Keratinocyte (primary cell): ENCODE data around the gene CACFD1. TPM values are rescaled to one million over a fixed set of nuclear protein-coding genes. Genes with fewer than 3 reads are reported as not detected.
A peak's percentile ranks its signal among the peaks of the same experiment; 100 is the strongest.

Experiments used
- DNase-seq: peaks from one replicate; pipeline ENCODE4 v3.0.0-alpha.2; 2011; ENCODE audit warnings: low read depth, missing footprints, low spot score
- FAIRE-seq: peaks from 2 replicates; lab custom pipeline; 2011; peaks lifted over from hg19 to GRCh38; lab: Jason Lieb, UNC
- H2AFZ ChIP-seq: 2 replicates; pipeline ENCODE4 v1.6.0; 2012; ENCODE audit warnings: low read length, control low read depth, inconsistent platforms; ENCODE audit not compliant: control insufficient read depth
- H3K27ac ChIP-seq: 2 replicates; pipeline ENCODE4 v1.5.1; 2011; ENCODE audit warnings: low read length; ENCODE audit not compliant: control insufficient read depth, insufficient read depth
- H3K27me3 ChIP-seq: 3 replicates; pipeline ENCODE4 v1.6.0; 2011; ENCODE audit warnings: low read length; ENCODE audit not compliant: control insufficient read depth, insufficient read depth; ENCODE audit errors: extremely low read depth
- H3K36me3 ChIP-seq, 2 experiments: 2 replicates in 1 of 2; 3 replicates in 1 of 2; pipeline ENCODE4 v1.5.1; 2011; ENCODE audit warnings: low read length in 2 of 2, mild to moderate bottlenecking in 1 of 2; ENCODE audit not compliant: control insufficient read depth in 2 of 2, insufficient read depth in 2 of 2; ENCODE audit errors: extremely low read depth in 1 of 2
- H3K4me1 ChIP-seq: 3 replicates; pipeline ENCODE4 v1.5.1; 2011; ENCODE audit warnings: low read length; ENCODE audit not compliant: control insufficient read depth, insufficient read depth; ENCODE audit errors: extremely low read depth
- H3K4me2 ChIP-seq: 3 replicates; pipeline ENCODE4 v1.6.0; 2011; ENCODE audit warnings: low read depth, low read length; ENCODE audit not compliant: control insufficient read depth, insufficient read depth; ENCODE audit errors: extremely low read depth
- H3K4me3 ChIP-seq, 3 experiments: fragments of 200-600 bp in 1 of 3; sonication (generic) in 1 of 3; 2 replicates in 2 of 3; 3 replicates in 1 of 3; pipeline ENCODE4 v1.5.1; 2011 to 2016; ENCODE audit warnings: low read length in 3 of 3, mild to moderate bottlenecking in 3 of 3, control low read depth in 2 of 3, inconsistent platforms in 1 of 3, low read depth in 1 of 3, mixed read lengths in 1 of 3, mixed run types in 1 of 3, moderate library complexity in 1 of 3; ENCODE audit not compliant: control insufficient read depth in 2 of 3, insufficient read depth in 2 of 3; ENCODE audit errors: extremely low read depth in 1 of 3
- H3K79me2 ChIP-seq: 2 replicates; pipeline ENCODE4 v1.6.0; 2012; ENCODE audit warnings: low read length; ENCODE audit not compliant: control insufficient read depth, insufficient read depth
- H3K9ac ChIP-seq: 3 replicates; pipeline ENCODE4 v1.6.0; 2011; ENCODE audit warnings: low read length; ENCODE audit not compliant: control insufficient read depth, insufficient read depth; ENCODE audit errors: extremely low read depth
- H3K9me1 ChIP-seq: 3 replicates; pipeline ENCODE4 v1.6.0; 2011; ENCODE audit warnings: low read length; ENCODE audit not compliant: control insufficient read depth, insufficient read depth; ENCODE audit errors: extremely low read depth
- H3K9me3 ChIP-seq: 2 replicates; pipeline ENCODE4 v1.5.1; 2012; ENCODE audit warnings: low read depth, low read length; ENCODE audit not compliant: control insufficient read depth
- H4K20me1 ChIP-seq: 3 replicates; pipeline ENCODE4 v1.6.0; 2011; ENCODE audit warnings: low read length; ENCODE audit not compliant: control insufficient read depth, insufficient read depth; ENCODE audit errors: extremely low read depth
- CTCF ChIP-seq, 3 experiments: IDR thresholded peaks in 1 of 3; conservative IDR thresholded peaks in 1 of 3; optimal IDR thresholded peaks in 1 of 3; 2 replicates in 2 of 3; 3 replicates in 1 of 3; pipeline versions ENCODE3 to v1.5.1; 2011; ENCODE audit warnings: low read length in 3 of 3, mild to moderate bottlenecking in 3 of 3, moderate library complexity in 2 of 3, control low read depth in 1 of 3, inconsistent platforms in 1 of 3; ENCODE audit not compliant: insufficient read depth in 2 of 3; ENCODE audit errors: extremely low read depth in 1 of 3
- EZH2 ChIP-seq: IDR thresholded peaks from one replicate; pipeline ENCODE4 v1.6.1; 2012; ENCODE audit warnings: inconsistent platforms, mild to moderate bottlenecking, low read length, moderate library complexity
- dilution Hi-C: fragments of 300-500 bp; cut with MboI; formaldehyde crosslinking; loops from one replicate; pipeline ENCODE4 v1.7.0; 2020; ENCODE audit warnings: low sequenced_read_pairs; ENCODE audit not compliant: extremely low pct_ligation_motif_present
- polyA plus RNA-seq, 5 experiments: library from polyadenylated mRNA; depleted of rRNA in 3 of 5; stranded (reverse) in 3 of 5; stranded (forward) in 1 of 5; unstranded in 1 of 5; fragments of >200 nt; gene quantifications; 1 replicate in 1 of 5; 2 replicates in 3 of 5; 3 replicates in 1 of 5; pipeline versions ENCODE4 v1.2.1 to v1.2.3, GENCODE V29; 2011 to 2012; ENCODE audit warnings: missing spikeins in 2 of 5, low read depth in 1 of 5, low replicate concordance in 1 of 5

Gene CACFD1
- polyA plus RNA-seq, 1 donor (not counting 4 experiments of a cell fraction or from before 2014, with no cell fraction given) = 3.4 TPM

GRCh38 chr9:133491656-133491925 is 31.8 kb downstream of the CACFD1 start:
- Histone ChIP-seq H3K79me2 (no peaks in the 10 kb centered on the region), H3K36me3 (no peaks in the 10 kb centered on the region), H3K4me3 (no peak overlapping the region), H3K4me2 (no peak overlapping the region), H3K9me3 (no peaks in the 10 kb centered on the region), H3K27ac (no peak overlapping the region), H2AFZ (no peak overlapping the region), H3K4me1 (peaks cover 12% of the 10 kb centered on the region), H3K27me3 (peaks cover 18% of the 10 kb centered on the region), H4K20me1 (no peaks in the 10 kb centered on the region), H3K9me1 (no peaks in the 10 kb centered on the region), H3K9ac (no peak overlapping the region)
- FAIRE-seq (no peak), DNase-seq (no peak)
- TF ChIP-seq CTCF (optimal IDR thresholded peaks at IDR 0.05 in 1 of 3, IDR thresholded peaks at IDR 0.05 in 1 of 3, conservative IDR thresholded peaks at IDR 0.05 in 1 of 3; ENCODE audit: extremely low read depth in 1 of 3, insufficient read depth in 2 of 3, low read length in 3 of 3) (no peak), EZH2 (no peak)
- dilution Hi-C loops = no loop called here

DNA sequence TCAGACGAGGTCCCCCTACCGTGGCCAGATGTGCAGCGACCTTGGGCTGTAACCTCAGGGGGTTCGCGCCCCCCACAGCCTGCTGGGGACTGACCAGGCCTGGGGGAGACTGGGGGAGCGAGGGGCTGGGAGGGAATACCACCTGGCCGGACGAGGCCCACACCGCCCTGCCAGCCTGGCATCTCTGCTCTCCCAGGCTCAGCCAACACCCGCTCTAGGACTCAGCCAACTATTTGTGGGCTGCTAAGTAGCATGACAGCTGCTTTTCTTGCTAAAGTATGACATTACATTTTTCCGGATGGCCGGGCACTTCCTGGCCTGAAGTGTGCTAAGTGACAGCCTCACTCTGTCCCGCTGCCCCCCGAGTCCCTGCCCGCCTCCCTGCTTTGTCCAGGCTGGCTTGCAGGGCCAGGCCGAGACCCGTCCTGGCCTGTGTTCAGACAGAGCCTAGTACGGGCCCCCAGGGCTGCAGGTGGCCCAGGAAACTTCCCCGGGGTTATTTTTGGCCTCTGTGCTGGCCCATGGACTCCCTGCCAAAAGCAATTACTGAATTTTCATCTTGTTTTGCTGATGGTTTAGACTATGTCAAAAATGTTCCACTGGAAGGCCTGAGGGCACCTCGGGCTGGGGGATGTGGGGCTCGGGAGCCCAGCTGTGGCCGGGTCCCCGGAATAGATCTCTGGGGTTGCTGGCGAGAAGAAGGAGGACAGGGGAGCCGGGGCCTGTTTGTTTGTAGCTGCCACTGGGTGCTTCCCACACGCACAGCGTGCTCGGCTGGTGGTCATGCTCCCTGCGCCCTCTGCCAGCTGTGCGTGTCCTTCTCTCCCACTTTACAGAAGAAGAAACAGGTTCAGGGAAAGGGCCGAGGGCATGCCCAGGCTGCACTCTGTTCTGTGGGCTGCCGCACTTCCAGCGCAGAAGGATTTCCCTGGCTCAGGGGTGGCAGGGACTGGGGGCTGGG is 32.6 kb downstream of the CACFD1 start:
- no peaks in the 10 kb centered on the region for H4K20me1 ChIP-seq
- no peaks in the 10 kb centered on the region for H3K36me3 ChIP-seq
- peaks cover 12% of the 10 kb centered on the region for H3K4me1 ChIP-seq
- peaks cover 18% of the 10 kb centered on the region for H3K27me3 ChIP-seq
- H3K79me2 ChIP-seq = no peaks in the 10 kb centered on the region
- H3K9ac ChIP-seq = peak overlapping the region; percentile 15
- no peaks in the 10 kb centered on the region for H3K9me1 ChIP-seq
- no peak for TF ChIP-seq CTCF (optimal IDR thresholded peaks at IDR 0.05 in 1 of 3, IDR thresholded peaks at IDR 0.05 in 1 of 3, conservative IDR thresholded peaks at IDR 0.05 in 1 of 3; ENCODE audit: extremely low read depth in 1 of 3, insufficient read depth in 2 of 3, low read length in 3 of 3)
- TF ChIP-seq EZH2 = no peak
- no peak for FAIRE-seq
- peak overlapping the region; percentile 53 for H2AFZ ChIP-seq
- no peaks in the 10 kb centered on the region for H3K9me3 ChIP-seq
- DNase-seq = no peak
- dilution Hi-C loops = no loop called here
- no peak overlapping the region for H3K4me3 ChIP-seq
- H3K27ac ChIP-seq = peak overlapping the region; percentile 26
- H3K4me2 ChIP-seq = peak overlapping the region; percentile 20
